ENCODE results near the gene LYPD5. TPM values are rescaled to one million over a fixed set of nuclear protein-coding genes. Genes with fewer than 3 reads are reported as not detected.
"Not testable (repeated sequence)": the region's sequence is repeated elsewhere in the genome, so short reads cannot be mapped to it uniquely, and the experiment has no call there.

Gene LYPD5
- total RNA-seq (2014; rRNA removed; shearing (Covaris generic)), result 0.31 TPM in 1 of 2 replicates, not detected in the other

- DNase-seq (ENCODE audit: low spot score), result no peak
These were observed at the start of gene LYPD5 for GRCh38 chr19:43802216-43802951. LYPD5 (minus strand) TSS chr19:43802447; CDS start chr19:43802380, 67 bp downstream.

DNA sequence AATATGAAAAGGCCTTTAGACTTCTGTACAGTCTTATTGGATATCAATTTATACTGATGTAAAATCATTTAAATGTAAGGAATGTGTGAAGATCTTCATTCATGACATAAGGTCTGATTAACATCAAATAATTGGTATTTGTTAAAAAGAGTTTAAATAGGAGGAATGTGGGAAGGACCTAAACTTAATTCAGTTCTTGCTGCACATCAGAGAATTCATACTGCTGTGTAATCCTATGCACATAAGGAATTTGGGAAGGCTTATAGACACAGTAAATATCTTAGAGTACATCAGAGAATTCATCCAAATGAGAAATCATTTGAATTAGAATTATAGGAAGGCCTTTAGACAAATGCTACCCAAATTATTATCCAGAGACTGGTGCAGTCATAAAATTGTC, 46.6 kb upstream of the LYPD5 start:
- no peak for DNase-seq (ENCODE audit: low spot score)

- no peak for DNase-seq (ENCODE audit: low spot score)
These were observed 45.6 kb upstream of the LYPD5 start for GRCh38 chr19:43847884-43848283.

GRCh38 chr19:43847246-43847645, 45.0 kb upstream of the LYPD5 start:
- no peak for DNase-seq (ENCODE audit: low spot score)

GRCh38 chr19:43842007-43842406, 39.8 kb upstream of the LYPD5 start:
- no peak for DNase-seq (ENCODE audit: low spot score)

DNA sequence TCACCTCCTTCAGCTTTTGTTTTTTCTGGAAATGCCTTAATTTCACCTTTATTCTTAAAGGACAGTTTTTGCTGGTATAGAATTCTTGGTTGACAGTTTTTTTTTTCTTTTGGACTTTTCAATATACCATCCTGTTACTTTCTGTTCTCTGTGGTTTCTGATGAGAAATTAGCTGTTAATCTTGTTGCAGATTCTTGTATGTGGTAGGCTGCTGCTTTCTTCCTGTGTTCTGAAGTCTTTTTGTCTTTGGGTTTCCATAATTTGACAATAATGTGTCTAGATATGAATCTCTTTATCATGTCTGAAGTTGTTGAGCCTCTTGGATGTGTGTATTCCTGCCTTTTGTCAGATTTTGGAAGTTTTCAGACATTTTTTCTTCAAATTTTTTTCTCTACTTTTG, 36.9 kb upstream of the LYPD5 start:
- DNase-seq (ENCODE audit: low spot score), result no peak

DNA sequence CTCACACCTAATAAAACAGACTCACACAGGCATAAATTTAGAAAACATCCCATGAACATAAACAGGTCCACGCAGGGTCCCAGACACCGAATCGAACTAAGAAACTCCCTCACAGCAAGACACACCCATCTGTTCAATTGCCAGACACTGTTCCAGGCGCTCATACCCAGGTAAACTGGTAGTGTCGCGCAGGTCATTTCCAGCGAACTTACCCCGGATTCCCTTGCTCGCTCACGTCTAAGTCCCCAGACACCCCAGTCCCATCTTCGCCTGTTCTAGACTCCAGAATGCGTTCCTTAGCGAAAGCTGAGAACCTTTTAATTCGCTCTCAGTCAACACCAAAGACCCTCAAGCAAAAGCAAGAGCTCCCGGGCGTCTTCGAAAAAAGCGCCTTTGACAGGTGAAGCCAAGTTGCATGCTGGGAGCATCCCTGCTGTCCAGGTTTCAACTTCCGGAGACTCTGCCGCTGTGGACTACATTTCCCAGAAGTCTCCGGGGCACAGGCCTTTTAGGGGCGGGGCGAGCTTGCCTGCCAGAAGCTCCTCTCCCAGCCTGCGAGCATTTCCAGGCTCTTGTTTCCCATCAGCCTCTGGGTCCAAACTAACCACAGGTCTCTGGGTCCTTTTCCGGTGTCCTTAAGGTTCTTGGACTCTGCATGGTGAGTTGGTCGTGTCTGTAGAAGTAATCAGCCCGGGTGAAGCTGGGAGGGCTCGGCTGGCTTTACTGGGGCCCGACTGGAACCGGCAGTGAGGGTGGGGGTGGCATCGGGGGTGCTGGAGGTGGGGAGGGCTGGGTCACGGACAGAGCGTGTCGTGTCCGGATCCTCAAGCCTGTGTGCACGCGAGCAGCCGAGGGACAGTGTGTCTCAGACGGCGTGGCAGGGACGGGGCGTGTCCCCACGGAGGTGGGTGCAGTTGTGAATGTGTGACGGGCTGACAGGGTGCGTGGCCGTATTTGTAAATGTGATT, 24.8 kb upstream of the LYPD5 start, which contains the start of gene ZNF283:
Gene ZNF283, plus strand, starts transcription at position 535 of the 968 bp plus-strand sequence. CDS start 6,184 bp downstream, outside the sequence.
- DNase-seq (ENCODE audit: low spot score), result peak; percentile 82

- DNase-seq (ENCODE audit: low spot score), result not testable (repeated sequence)
These were observed 22.3 kb upstream of the LYPD5 start for GRCh38 chr19:43824572-43824971.

- not testable (repeated sequence) for DNase-seq (ENCODE audit: low spot score)
These were observed 21.6 kb upstream of the LYPD5 start for GRCh38 chr19:43823856-43824255.

DNA sequence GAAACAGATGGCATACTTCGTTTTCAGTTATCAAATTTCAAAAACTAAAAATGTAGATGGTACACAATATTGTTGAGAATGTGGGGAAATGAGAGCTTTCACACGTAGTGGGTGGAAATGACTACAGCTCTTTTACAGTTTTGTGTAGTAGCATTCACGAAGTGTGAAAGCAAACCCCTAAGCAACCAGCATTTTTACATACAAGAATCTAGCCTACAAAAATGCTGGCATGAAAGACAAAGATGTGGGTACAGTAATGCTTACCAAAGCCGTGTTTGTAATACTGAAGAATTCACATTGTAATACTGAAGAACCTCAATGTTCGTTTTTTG, 18.6 kb upstream of the LYPD5 start:
- DNase-seq (ENCODE audit: low spot score), result no peak

- no peak for DNase-seq (ENCODE audit: low spot score)
These were observed 18.0 kb upstream of the LYPD5 start for GRCh38 chr19:43820098-43820883.

DNA sequence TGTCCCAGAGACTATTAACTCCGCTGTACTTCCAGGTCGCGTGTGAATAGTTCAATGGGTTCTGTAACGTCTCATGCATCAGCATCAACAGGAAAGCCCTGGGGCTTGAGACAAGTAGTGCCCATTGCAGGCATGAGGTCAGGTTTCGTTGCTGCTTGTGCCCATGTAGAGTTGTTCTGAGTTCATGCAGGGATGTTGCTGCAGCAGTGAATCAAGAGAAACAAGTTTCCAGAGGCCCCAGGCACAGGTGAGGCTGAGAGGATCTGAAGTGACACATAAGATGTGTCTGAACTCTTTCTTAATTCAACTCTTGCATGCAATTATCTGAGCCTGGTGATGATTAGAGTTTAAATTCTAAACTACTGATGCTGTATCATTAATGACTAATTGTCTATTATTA, 16.3 kb upstream of the LYPD5 start:
- DNase-seq (ENCODE audit: low spot score), result no peak

DNA sequence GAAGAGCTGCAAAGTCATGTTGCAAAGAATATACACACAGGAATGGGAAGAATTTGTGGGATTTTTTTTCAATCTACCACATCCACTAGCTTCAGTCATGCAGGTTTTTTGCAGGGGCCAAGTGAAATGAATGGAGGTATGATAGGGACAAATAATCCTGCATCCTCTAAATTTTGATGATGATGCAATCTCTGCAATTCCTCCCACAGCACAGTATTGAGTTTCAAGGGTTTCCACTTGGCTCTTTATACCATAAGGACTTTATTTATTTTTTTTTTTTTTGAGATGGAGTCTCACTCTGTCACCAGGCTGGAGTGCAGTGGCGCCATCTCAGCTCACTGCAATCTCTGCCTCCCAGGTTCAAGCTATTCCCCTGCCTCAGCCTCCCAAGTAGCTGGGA, 15.2 kb upstream of the LYPD5 start:
- not testable (repeated sequence) for DNase-seq (ENCODE audit: low spot score)

GRCh38 chr19:43814663-43815352, 12.6 kb upstream of the LYPD5 start:
- DNase-seq (ENCODE audit: low spot score), result no peak

DNA sequence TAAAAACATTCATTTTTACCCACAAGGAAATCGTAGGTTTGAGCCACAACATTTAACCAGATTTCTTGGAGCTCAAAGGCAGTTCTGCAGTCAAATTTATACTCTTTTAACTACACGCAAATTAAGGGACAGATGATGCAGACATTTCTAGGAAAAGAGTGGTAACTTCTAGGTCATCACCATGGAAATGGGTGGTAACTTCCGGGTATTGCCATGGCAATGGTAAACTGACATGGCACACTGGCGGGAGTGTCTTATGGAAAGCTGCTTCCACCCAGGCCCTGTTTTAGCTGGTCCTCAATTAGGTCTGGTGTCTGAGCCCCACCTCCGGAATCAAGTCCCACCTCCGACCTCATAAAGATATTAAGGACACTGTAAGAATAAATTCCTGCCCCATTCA, 10.4 kb upstream of the LYPD5 start:
- DNase-seq (ENCODE audit: low spot score), result no peak

- no peak for DNase-seq (ENCODE audit: low spot score)
These were observed 10.0 kb upstream of the LYPD5 start for GRCh38 chr19:43812259-43812658.

- DNase-seq (ENCODE audit: low spot score), result no peak
These were observed 9.6 kb upstream of the LYPD5 start for GRCh38 chr19:43811837-43812236.

- peak; percentile 54 for DNase-seq (ENCODE audit: low spot score)
These were observed 7.8 kb upstream of the LYPD5 start for GRCh38 chr19:43809762-43810696.

DNA sequence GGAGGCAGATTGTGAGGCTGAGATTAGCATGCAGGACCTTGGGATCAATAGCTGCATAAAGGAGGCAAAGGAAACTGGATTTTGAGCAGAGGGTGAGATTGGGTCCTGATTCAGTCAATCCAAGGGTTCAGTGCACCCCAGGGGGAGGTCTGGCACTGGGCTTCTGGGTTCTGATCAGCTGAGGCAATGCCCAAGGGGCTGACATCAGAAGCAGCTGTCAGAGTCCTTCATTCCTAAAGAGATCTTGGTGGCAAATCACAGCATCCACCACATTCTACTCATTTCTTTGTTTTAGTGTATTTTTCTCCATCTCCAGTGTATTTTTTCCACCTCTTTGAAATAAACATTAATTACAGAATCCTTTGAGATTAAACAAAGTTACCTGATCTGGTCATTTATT, 5.4 kb upstream of the LYPD5 start:
- no peak for DNase-seq (ENCODE audit: low spot score)

DNA sequence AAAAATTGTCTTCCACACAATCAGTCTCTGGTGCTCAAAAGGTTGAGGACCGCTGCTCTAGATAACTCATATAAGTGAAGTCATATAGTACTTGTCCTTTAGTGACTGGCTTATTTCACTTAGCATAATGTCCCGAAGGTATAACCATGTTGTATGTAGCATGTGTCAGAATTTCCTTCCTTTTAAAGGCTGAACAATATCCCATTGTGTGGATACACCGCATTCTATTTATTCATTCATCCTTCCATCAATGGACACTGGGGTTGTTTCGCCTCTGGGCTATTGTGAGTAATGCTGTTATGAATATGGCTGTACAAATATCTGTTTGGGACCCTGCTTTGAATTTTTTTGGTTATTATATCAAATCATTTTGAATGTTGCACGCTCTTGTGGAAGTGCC, 4.6 kb upstream of the LYPD5 start:
- no peak for DNase-seq (ENCODE audit: low spot score)
